ENCODE measurements around the gene PACSIN2. TPM values are rescaled to one million over a fixed set of nuclear protein-coding genes. Genes with fewer than 3 reads are reported as not detected.

PACSIN2 gene
- total and polyA plus RNA-seq, 2 of the 13 experiments (the other 11 are each of a cell fraction or from before 2014, with no cell fraction given): 54.1 to 68.8 TPM

- TF ChIP-seq NFE2 (CRISPR knock-in tag; IDR thresholded peaks at IDR 0.05) (no peak), SPEN (CRISPR knock-in tag; IDR thresholded peaks at IDR 0.05; ENCODE audit: low read depth) (no peak), ZC3H13 (CRISPR knock-in tag; IDR thresholded peaks at IDR 0.05) (no peak), HNF1B (CRISPR knock-in tag; IDR thresholded peaks at IDR 0.05) (0 out of 2 replicates have a peak, but pooled peaks have one; percentile 49), CCDC6 (CRISPR knock-in tag; IDR thresholded peaks at IDR 0.05) (no peak), USF2 (IDR thresholded peaks at IDR 0.05; ENCODE audit: low read depth, low read length) (no peak), USF2 (CRISPR knock-in tag; IDR thresholded peaks at IDR 0.05; ENCODE audit: borderline replicate concordance) (no peak), ATF5 (CRISPR knock-in tag; IDR thresholded peaks at IDR 0.05; ENCODE audit: low read depth) (no peak), ELF1 (CRISPR knock-in tag; IDR thresholded peaks at IDR 0.05) (no peak), ZFP62 (CRISPR knock-in tag; IDR thresholded peaks at IDR 0.05) (no peak), ZNF484 (CRISPR knock-in tag; IDR thresholded peaks at IDR 0.05; ENCODE audit: borderline replicate concordance, low read depth) (no peak), ZNF703 (CRISPR knock-in tag; IDR thresholded peaks at IDR 0.05; ENCODE audit: borderline replicate concordance) (no peak), DPF2 (CRISPR knock-in tag; IDR thresholded peaks at IDR 0.05; ENCODE audit: borderline replicate concordance, low read depth) (peak; percentile 78; the same call in 1 of the 2 replicates), ZNF24 (IDR thresholded peaks at IDR 0.05) (no peak), TMF1 (CRISPR knock-in tag; IDR thresholded peaks at IDR 0.05; ENCODE audit: low read depth) (no peak), RAD51 (IDR thresholded peaks at IDR 0.05; ENCODE audit: borderline replicate concordance) (no peak), ADNP (CRISPR knock-in tag; IDR thresholded peaks at IDR 0.05) (no peak), XBP1 (CRISPR knock-in tag; IDR thresholded peaks at IDR 0.05) (no peak), ZNF333 (CRISPR knock-in tag; IDR thresholded peaks at IDR 0.05; ENCODE audit: borderline replicate concordance) (no peak), ZFP91 (CRISPR knock-in tag; IDR thresholded peaks at IDR 0.05; ENCODE audit: borderline replicate concordance) (no peak)
- TF ChIP-seq, protein P1, sequence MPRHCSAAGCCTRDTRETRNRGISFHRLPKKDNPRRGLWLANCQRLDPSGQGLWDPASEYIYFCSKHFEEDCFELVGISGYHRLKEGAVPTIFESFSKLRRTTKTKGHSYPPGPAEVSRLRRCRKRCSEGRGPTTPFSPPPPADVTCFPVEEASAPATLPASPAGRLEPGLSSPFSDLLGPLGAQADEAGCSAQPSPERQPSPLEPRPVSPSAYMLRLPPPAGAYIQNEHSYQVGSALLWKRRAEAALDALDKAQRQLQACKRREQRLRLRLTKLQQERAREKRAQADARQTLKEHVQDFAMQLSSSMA (CRISPR knock-in tag; IDR thresholded peaks at IDR 0.05): no peak
- TF ChIP-seq, protein P2, sequence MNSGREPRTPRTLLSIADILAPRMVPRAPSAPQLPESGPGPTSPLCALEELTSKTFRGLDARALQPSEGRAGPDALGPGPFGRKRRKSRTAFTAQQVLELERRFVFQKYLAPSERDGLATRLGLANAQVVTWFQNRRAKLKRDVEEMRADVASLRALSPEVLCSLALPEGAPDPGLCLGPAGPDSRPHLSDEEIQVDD (CRISPR knock-in tag; IDR thresholded peaks at IDR 0.05; ENCODE audit: borderline replicate concordance): no peak
These were observed 74.9 kb downstream of the PACSIN2 start (continued) for GRCh38 chr22:42939941-42940653.
